Measurements from ENCODE around the gene PRKAR1B. TPM values are rescaled to one million over a fixed set of nuclear protein-coding genes. Genes with fewer than 3 reads are reported as not detected.

Gene PRKAR1B
- polyA plus RNA-seq, 3 donors from 2014 or later, result 3.0 to 6.1 (median 3.9) TPM

GRCh38 chr7:609365-609764, 117.7 kb downstream of the PRKAR1B start:
- Mint-ChIP-seq H3K4me3 (peak overlapping the region in 4 of 5 donors; percentile 27 to 47 (median 32)), H3K36me3 (peaks cover 0 to 10% (median 3%) of the 10 kb centered on the region in 3 donors), H3K27me3 (ENCODE audit: low read depth in 3 of 3) (peaks cover 3 to 12% (median 11%) of the 10 kb centered on the region in 3 donors), H3K27ac (peak overlapping the region in 5 of 6 donors; percentile 67 to 95 (median 79)), H3K4me1 (peaks cover 40 to 53% of the 10 kb centered on the region in 2 donors), H3K9me3 (peaks cover 0 to 3% (median under 1%) of the 10 kb centered on the region in 6 donors)
- DNase-seq, result peak in 1 of 3 donors; percentile 29

- peaks cover 6 to 16% (median 15%) of the 10 kb centered on the region in 3 donors for H3K27me3 Mint-ChIP-seq (ENCODE audit: low read depth in 3 of 3)
- H3K9me3 Mint-ChIP-seq, result peaks cover 0 to 3% (median under 1%) of the 10 kb centered on the region in 6 donors
- peaks cover 0 to 10% (median 3%) of the 10 kb centered on the region in 3 donors for H3K36me3 Mint-ChIP-seq
- no peak for DNase-seq
- peaks cover 44 to 57% of the 10 kb centered on the region in 2 donors for H3K4me1 Mint-ChIP-seq
- peak overlapping the region in 3 of 6 donors; percentile 67 to 95 (median 80) for H3K27ac Mint-ChIP-seq
- peak overlapping the region in 2 of 5 donors; percentile 27 to 47 for H3K4me3 Mint-ChIP-seq
These were observed 118.1 kb downstream of the PRKAR1B start for GRCh38 chr7:608954-609353.

- no peak for DNase-seq
- H3K27me3 Mint-ChIP-seq (ENCODE audit: low read depth in 3 of 3), result peaks cover 12 to 17% (median 16%) of the 10 kb centered on the region in 3 donors
- peaks cover 0 to 3% (median under 1%) of the 10 kb centered on the region in 6 donors for H3K9me3 Mint-ChIP-seq
- peaks cover 50 to 63% of the 10 kb centered on the region in 2 donors for H3K4me1 Mint-ChIP-seq
- no peak overlapping the region for H3K4me3 Mint-ChIP-seq
- peak overlapping the region in 3 of 6 donors; percentile 13 to 71 (median 62) for H3K27ac Mint-ChIP-seq
- peaks cover 0 to 10% (median 3%) of the 10 kb centered on the region in 3 donors for H3K36me3 Mint-ChIP-seq
These were observed 118.7 kb downstream of the PRKAR1B start for GRCh38 chr7:608361-608760.

GRCh38 chr7:607938-608337, 119.1 kb downstream of the PRKAR1B start:
- H3K9me3 Mint-ChIP-seq, result peaks cover 0 to 3% (median under 1%) of the 10 kb centered on the region in 6 donors
- DNase-seq, result no peak
- H3K4me1 Mint-ChIP-seq, result peaks cover 54 to 67% of the 10 kb centered on the region in 2 donors
- H3K4me3 Mint-ChIP-seq, result no peak overlapping the region
- H3K27ac Mint-ChIP-seq, result peak overlapping the region in 5 of 6 donors; percentile 13 to 71 (median 62)
- H3K27me3 Mint-ChIP-seq (ENCODE audit: low read depth in 3 of 3), result peaks cover 16 to 20% (median 18%) of the 10 kb centered on the region in 3 donors
- H3K36me3 Mint-ChIP-seq, result peaks cover 0 to 10% (median 3%) of the 10 kb centered on the region in 3 donors

- Mint-ChIP-seq H3K36me3 (peaks cover 0 to 10% (median 3%) of the 10 kb centered on the region in 3 donors), H3K4me3 (peak overlapping the region in 3 of 5 donors; percentile 17 to 99 (median 40)), H3K9me3 (peaks cover 0 to 3% (median under 1%) of the 10 kb centered on the region in 6 donors), H3K27ac (peak overlapping the region; percentile 78 to 100 (median 100)), H3K27me3 (ENCODE audit: low read depth in 3 of 3) (peaks cover 17 to 22% (median 19%) of the 10 kb centered on the region in 3 donors), H3K4me1 (peaks cover 56 to 71% of the 10 kb centered on the region in 2 donors)
- DNase-seq, result no peak
These were observed 121.2 kb downstream of the PRKAR1B start for GRCh38 chr7:605661-606450.

- Mint-ChIP-seq H3K27me3 (ENCODE audit: low read depth in 3 of 3) (peaks cover 15 to 17% (median 17%) of the 10 kb centered on the region in 3 donors), H3K27ac (peak overlapping the region; percentile 99 to 100 (median 100)), H3K9me3 (peaks cover 0 to 3% (median under 1%) of the 10 kb centered on the region in 6 donors), H3K36me3 (peaks cover 0 to 5% (median 3%) of the 10 kb centered on the region in 3 donors), H3K4me1 (peaks cover 56 to 71% of the 10 kb centered on the region in 2 donors), H3K4me3 (peak overlapping the region; percentile 90 to 99 (median 95))
- DNase-seq, result no peak
These were observed 122.1 kb downstream of the PRKAR1B start for GRCh38 chr7:604884-605531.

- Mint-ChIP-seq H3K4me3 (peak overlapping the region; percentile 90 to 99 (median 95)), H3K27ac (peak overlapping the region; percentile 99 to 100 (median 100)), H3K36me3 (peaks cover 0 to 5% (median 3%) of the 10 kb centered on the region in 3 donors), H3K27me3 (ENCODE audit: low read depth in 3 of 3) (peaks cover 15 to 19% (median 17%) of the 10 kb centered on the region in 3 donors), H3K4me1 (peaks cover 53 to 66% of the 10 kb centered on the region in 2 donors), H3K9me3 (peaks cover 0 to 3% (median under 1%) of the 10 kb centered on the region in 6 donors)
- DNase-seq, result peak; percentile 96 to 98 (median 97)
These were observed 122.8 kb downstream of the PRKAR1B start for GRCh38 chr7:604001-604883.

- Mint-ChIP-seq H3K9me3 (peaks cover 0 to 3% (median under 1%) of the 10 kb centered on the region in 6 donors), H3K4me3 (peak overlapping the region; percentile 90 to 99 (median 95)), H3K27ac (peak overlapping the region; percentile 99 to 100 (median 100)), H3K4me1 (peaks cover 51 to 64% of the 10 kb centered on the region in 2 donors), H3K36me3 (peaks cover 0 to 5% (median 3%) of the 10 kb centered on the region in 3 donors), H3K27me3 (ENCODE audit: low read depth in 3 of 3) (peaks cover 15 to 19% (median 17%) of the 10 kb centered on the region in 3 donors)
- DNase-seq, result peak; percentile 74 to 80 (median 78)
These were observed 123.7 kb downstream of the PRKAR1B start for GRCh38 chr7:603152-603951.

GRCh38 chr7:602341-603141, 124.5 kb downstream of the PRKAR1B start:
- Mint-ChIP-seq H3K27me3 (ENCODE audit: low read depth in 3 of 3) (peaks cover 15 to 19% (median 17%) of the 10 kb centered on the region in 3 donors), H3K27ac (peak overlapping the region; percentile 99 to 100 (median 100)), H3K4me3 (peak overlapping the region; percentile 90 to 99 (median 95)), H3K4me1 (peaks cover 51 to 64% of the 10 kb centered on the region in 2 donors), H3K36me3 (peaks cover 0 to 5% (median 3%) of the 10 kb centered on the region in 3 donors), H3K9me3 (peaks cover 0 to 3% (median under 1%) of the 10 kb centered on the region in 6 donors)
- peak; percentile 45 to 51 (median 49) for DNase-seq

GRCh38 chr7:601595-602340, 125.3 kb downstream of the PRKAR1B start:
- Mint-ChIP-seq H3K9me3 (peaks cover 0 to 3% (median under 1%) of the 10 kb centered on the region in 6 donors), H3K4me1 (peaks cover 56 to 69% of the 10 kb centered on the region in 2 donors), H3K36me3 (peaks cover 0 to 5% (median 3%) of the 10 kb centered on the region in 3 donors), H3K4me3 (peak overlapping the region; percentile 64 to 82 (median 74)), H3K27ac (peak overlapping the region; percentile 95 to 100 (median 100)), H3K27me3 (ENCODE audit: low read depth in 3 of 3) (peaks cover 15 to 19% (median 17%) of the 10 kb centered on the region in 3 donors)
- peak; percentile 81 to 86 (median 84) for DNase-seq
